GM12892 (cell line): ENCODE data around the gene NTN5.

Experiments
- POLR2A ChIP-seq: IDR thresholded peaks from 2 replicates; pipeline ENCODE4 v1.6.1; 2011; ENCODE audit warnings: low read depth, low read length, control low read depth
- POLR2AphosphoS5 ChIP-seq: IDR thresholded peaks from 2 replicates; pipeline ENCODE4 v1.6.1; 2011; ENCODE audit warnings: low read depth, low read length, control low read depth
- TAF1 ChIP-seq: IDR thresholded peaks from 2 replicates; pipeline ENCODE4 v1.6.1; 2011; ENCODE audit warnings: low read depth, mild to moderate bottlenecking, control low read depth, low read length, borderline replicate concordance

GRCh38 chr19:48713041-48713863, 40.4 kb upstream of the NTN5 start:
- no peak for TF ChIP-seq POLR2A
- no peak for TF ChIP-seq TAF1
- no peak for TF ChIP-seq POLR2AphosphoS5
